Measurements from ENCODE around the gene SMIM34.
"Not testable (repeated sequence)": the region's sequence is repeated elsewhere in the genome, so short reads cannot be mapped to it uniquely, and the experiment has no call there.

The SMIM34 gene

DNA sequence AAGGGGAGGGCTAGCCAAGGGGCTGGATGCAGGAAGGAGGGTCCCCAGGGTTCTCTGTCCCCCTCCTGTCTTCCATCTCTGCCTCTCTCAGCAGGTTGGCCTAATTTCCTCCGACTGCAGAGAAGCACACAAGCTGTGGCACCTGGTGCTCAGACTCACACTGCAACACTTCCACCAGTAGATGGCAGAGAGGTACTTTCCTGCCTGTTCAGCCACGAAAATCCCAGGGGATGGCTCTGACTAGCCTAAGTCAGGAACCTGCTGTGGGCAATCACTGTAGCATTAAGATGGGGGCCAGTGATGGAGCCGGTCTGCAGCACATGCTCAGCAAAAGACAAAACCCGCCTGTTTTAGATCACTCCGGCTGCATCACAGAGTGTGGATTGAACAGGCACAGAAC lies 6.0 kb upstream of the SMIM34 start:
- H3K9me3 ChIP-seq (ENCODE audit: insufficient read depth, low read depth, low read length); H3K4ac ChIP-seq (ENCODE audit: low read depth, low read length); H2AK5ac ChIP-seq (ENCODE audit: low read length); H2BK5ac ChIP-seq (ENCODE audit: low read depth, low read length, poor library complexity); H3K79me2 ChIP-seq (ENCODE audit: control insufficient read depth, insufficient read depth, low read length, poor library complexity); H4K8ac ChIP-seq (ENCODE audit: low read depth, low read length); H3K27me3 ChIP-seq (ENCODE audit: insufficient read depth, low read length); H3K9ac ChIP-seq (ENCODE audit: low read length); H2BK120ac ChIP-seq (ENCODE audit: insufficient read depth, low read length, poor library complexity); H3K23ac ChIP-seq (ENCODE audit: low read length); H3K36me3 ChIP-seq (ENCODE audit: control insufficient read depth in 1 of 2, insufficient read depth in 2 of 2, low read length in 2 of 2); H3K4me1 ChIP-seq (ENCODE audit: control insufficient read depth in 1 of 2, insufficient read depth in 2 of 2, low read length in 2 of 2); H3K4me2 ChIP-seq (ENCODE audit: low read length); H3K79me1 ChIP-seq (ENCODE audit: low read length); DNase-seq; H3K14ac ChIP-seq (ENCODE audit: low read length); H2BK12ac ChIP-seq (ENCODE audit: low read length); H2AFZ ChIP-seq (ENCODE audit: insufficient read depth, low read length, poor library complexity); H4K91ac ChIP-seq (ENCODE audit: low read depth, low read length); H3K4me3 ChIP-seq (ENCODE audit: low read depth, low read length); H4K12ac ChIP-seq (ENCODE audit: low read depth, low read length); H3K18ac ChIP-seq (ENCODE audit: low read length); H3K27ac ChIP-seq (ENCODE audit: low read depth, low read length): not testable (repeated sequence)
- WGBS (ENCODE audit: extremely low coverage, insufficient coverage, insufficient read length), result no CpG with 5 or more reads among the region's 5 CpGs

DNA sequence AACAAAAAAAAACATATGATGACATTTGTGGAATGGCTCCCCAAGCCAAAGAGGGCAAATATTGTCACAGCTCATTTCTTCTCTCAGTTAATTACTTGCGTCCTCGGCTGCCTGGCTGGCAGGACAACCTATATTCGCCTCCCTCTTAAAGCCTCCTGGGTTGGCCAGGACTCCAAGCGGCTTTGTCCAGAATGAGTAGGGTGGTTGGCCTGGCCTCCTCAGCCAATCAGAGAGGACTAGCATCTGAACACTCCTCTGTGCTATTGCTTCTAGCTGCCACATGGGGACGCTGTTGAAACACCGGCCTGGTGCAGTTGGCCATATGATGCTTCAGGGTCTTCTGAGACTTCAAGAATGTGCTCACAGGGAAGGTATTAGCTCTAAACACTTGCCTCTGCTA lies 4.7 kb upstream of the SMIM34 start:
- H3K27ac ChIP-seq (ENCODE audit: low read depth, low read length); H3K18ac ChIP-seq (ENCODE audit: low read length); H2AFZ ChIP-seq (ENCODE audit: insufficient read depth, low read length, poor library complexity); H3K14ac ChIP-seq (ENCODE audit: low read length); H4K12ac ChIP-seq (ENCODE audit: low read depth, low read length); H3K27me3 ChIP-seq (ENCODE audit: insufficient read depth, low read length); H3K79me1 ChIP-seq (ENCODE audit: low read length); H3K9me3 ChIP-seq (ENCODE audit: insufficient read depth, low read depth, low read length); H3K79me2 ChIP-seq (ENCODE audit: control insufficient read depth, insufficient read depth, low read length, poor library complexity); H4K8ac ChIP-seq (ENCODE audit: low read depth, low read length); H2BK5ac ChIP-seq (ENCODE audit: low read depth, low read length, poor library complexity); H3K23ac ChIP-seq (ENCODE audit: low read length); H2AK5ac ChIP-seq (ENCODE audit: low read length); H4K91ac ChIP-seq (ENCODE audit: low read depth, low read length); H3K4me2 ChIP-seq (ENCODE audit: low read length); DNase-seq; H3K36me3 ChIP-seq (ENCODE audit: control insufficient read depth in 1 of 2, insufficient read depth in 2 of 2, low read length in 2 of 2); H3K4ac ChIP-seq (ENCODE audit: low read depth, low read length); H3K4me3 ChIP-seq (ENCODE audit: low read depth, low read length); H3K9ac ChIP-seq (ENCODE audit: low read length); H2BK12ac ChIP-seq (ENCODE audit: low read length); H3K4me1 ChIP-seq (ENCODE audit: control insufficient read depth in 1 of 2, insufficient read depth in 2 of 2, low read length in 2 of 2); H2BK120ac ChIP-seq (ENCODE audit: insufficient read depth, low read length, poor library complexity): not testable (repeated sequence)
- WGBS (ENCODE audit: extremely low coverage, insufficient coverage, insufficient read length), result no CpG with 5 or more reads among the region's 6 CpGs

DNA sequence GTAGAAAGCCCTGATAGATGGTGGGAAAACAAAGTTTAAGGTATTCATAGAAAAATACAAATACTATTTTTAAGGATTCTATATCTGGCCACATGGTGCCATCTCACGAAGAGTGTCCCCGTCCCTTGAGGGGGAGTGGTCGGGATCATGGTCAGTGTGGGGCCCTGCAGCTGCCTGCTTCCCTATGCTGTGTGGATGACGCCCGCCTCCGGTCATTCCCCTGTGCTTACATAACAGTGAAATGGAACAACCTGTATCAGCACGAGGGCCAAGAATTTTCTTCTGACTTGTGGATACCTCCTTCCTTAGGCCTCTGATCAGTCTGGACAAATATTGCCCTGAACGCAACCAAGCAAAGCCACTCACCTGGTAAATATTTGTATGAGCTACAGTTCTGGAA lies 3.6 kb upstream of the SMIM34 start:
- H3K4ac ChIP-seq (ENCODE audit: low read depth, low read length), result not testable (repeated sequence)

DNA sequence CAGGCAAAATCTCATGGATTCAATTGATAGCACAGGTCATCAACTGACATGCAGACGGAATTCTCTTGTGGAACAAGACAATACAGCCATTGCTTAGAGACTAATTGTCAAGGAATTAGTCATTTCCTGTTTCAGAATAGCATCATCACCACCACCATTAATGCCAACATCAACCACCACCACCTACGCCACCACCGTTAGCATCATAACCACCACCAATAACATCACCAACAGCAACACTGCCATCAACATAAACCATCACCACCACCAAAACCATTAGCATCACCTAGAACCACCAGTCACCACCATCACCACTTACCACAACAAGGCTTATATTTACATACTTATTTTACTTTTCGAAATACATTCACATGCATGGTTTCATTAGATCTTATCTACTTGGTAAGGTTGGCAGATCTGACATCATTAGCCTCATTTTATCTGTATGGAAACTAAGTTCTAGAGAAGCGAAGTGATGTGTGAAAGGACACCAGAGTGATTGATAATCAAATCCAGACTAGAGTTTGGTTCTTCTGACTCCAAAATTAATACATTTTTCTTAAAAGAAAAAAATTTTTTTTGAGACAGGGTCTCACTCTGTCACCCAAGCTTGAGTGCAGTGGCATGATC lies 6.2 kb downstream of the SMIM34 start:
- not testable (repeated sequence) for H3K27me3 ChIP-seq (ENCODE audit: insufficient read depth, low read length); H3K36me3 ChIP-seq (ENCODE audit: control insufficient read depth in 1 of 2, insufficient read depth in 2 of 2, low read length in 2 of 2); H3K18ac ChIP-seq (ENCODE audit: low read length); H3K79me1 ChIP-seq (ENCODE audit: low read length); DNase-seq; H4K91ac ChIP-seq (ENCODE audit: low read depth, low read length); H4K12ac ChIP-seq (ENCODE audit: low read depth, low read length); H3K4me3 ChIP-seq (ENCODE audit: low read depth, low read length); H3K27ac ChIP-seq (ENCODE audit: low read depth, low read length); H3K4me1 ChIP-seq (ENCODE audit: control insufficient read depth in 1 of 2, insufficient read depth in 2 of 2, low read length in 2 of 2); H2AFZ ChIP-seq (ENCODE audit: insufficient read depth, low read length, poor library complexity); H2BK12ac ChIP-seq (ENCODE audit: low read length); H2BK5ac ChIP-seq (ENCODE audit: low read depth, low read length, poor library complexity); H3K23ac ChIP-seq (ENCODE audit: low read length); H2AK5ac ChIP-seq (ENCODE audit: low read length); H3K79me2 ChIP-seq (ENCODE audit: control insufficient read depth, insufficient read depth, low read length, poor library complexity); H4K8ac ChIP-seq (ENCODE audit: low read depth, low read length); H3K9me3 ChIP-seq (ENCODE audit: insufficient read depth, low read depth, low read length); H3K9ac ChIP-seq (ENCODE audit: low read length); H2BK120ac ChIP-seq (ENCODE audit: insufficient read depth, low read length, poor library complexity); H3K4me2 ChIP-seq (ENCODE audit: low read length); H3K4ac ChIP-seq (ENCODE audit: low read depth, low read length); H3K14ac ChIP-seq (ENCODE audit: low read length)
- no CpG with 5 or more reads among the region's 5 CpGs for WGBS (ENCODE audit: extremely low coverage, insufficient coverage, insufficient read length)

More for the DNA sequence above, 3.6 kb upstream of the SMIM34 start:
- not testable (repeated sequence) for H4K12ac ChIP-seq (ENCODE audit: low read depth, low read length); H2AFZ ChIP-seq (ENCODE audit: insufficient read depth, low read length, poor library complexity); H3K36me3 ChIP-seq (ENCODE audit: control insufficient read depth in 1 of 2, insufficient read depth in 2 of 2, low read length in 2 of 2); H3K4me2 ChIP-seq (ENCODE audit: low read length); H3K79me1 ChIP-seq (ENCODE audit: low read length); H3K9ac ChIP-seq (ENCODE audit: low read length); H3K4me3 ChIP-seq (ENCODE audit: low read depth, low read length); H2AK5ac ChIP-seq (ENCODE audit: low read length); H3K27me3 ChIP-seq (ENCODE audit: insufficient read depth, low read length); H3K9me3 ChIP-seq (ENCODE audit: insufficient read depth, low read depth, low read length); H3K79me2 ChIP-seq (ENCODE audit: control insufficient read depth, insufficient read depth, low read length, poor library complexity); H4K8ac ChIP-seq (ENCODE audit: low read depth, low read length); DNase-seq; H3K23ac ChIP-seq (ENCODE audit: low read length); H3K4me1 ChIP-seq (ENCODE audit: control insufficient read depth in 1 of 2, insufficient read depth in 2 of 2, low read length in 2 of 2); H2BK5ac ChIP-seq (ENCODE audit: low read depth, low read length, poor library complexity); H2BK120ac ChIP-seq (ENCODE audit: insufficient read depth, low read length, poor library complexity); H3K14ac ChIP-seq (ENCODE audit: low read length); H3K27ac ChIP-seq (ENCODE audit: low read depth, low read length); H2BK12ac ChIP-seq (ENCODE audit: low read length); H4K91ac ChIP-seq (ENCODE audit: low read depth, low read length); H3K18ac ChIP-seq (ENCODE audit: low read length)
- WGBS (ENCODE audit: extremely low coverage, insufficient coverage, insufficient read length), result no CpG with 5 or more reads among the region's 8 CpGs
